ENCODE data around the gene CCHCR1.

GRCh38 chr6:31163922-31164321, 6.3 kb upstream of the CCHCR1 start:
- TF ChIP-seq GATA2 (IDR thresholded peaks at IDR 0.05; ENCODE audit: low read depth, low read length) (no peak), GATA3 (IDR thresholded peaks at IDR 0.05; ENCODE audit: low read depth, low read length) (no peak)
